ENCODE measurements around the gene LRRK1. TPM values are rescaled to one million over a fixed set of nuclear protein-coding genes. Genes with fewer than 3 reads are reported as not detected.

The LRRK1 gene
- total RNA-seq, 1 donor from 2014 or later: 6.6 TPM

GRCh38 chr15:100923902-100924301, 4.7 kb downstream of the LRRK1 start:
- TF ChIP-seq CTCF (IDR thresholded peaks at IDR 0.05; ENCODE audit: insufficient read depth, low read length, poor library complexity, severe bottlenecking): no peak
- no peak for DNase-seq (ENCODE audit: low read depth)
- H3K36me3 ChIP-seq (ENCODE audit: control insufficient read depth, insufficient read depth, low read length): no peaks in the 10 kb centered on the region
- H3K27me3 ChIP-seq (ENCODE audit: control insufficient read depth, insufficient read depth, low read length): no peaks in the 10 kb centered on the region
- H3K4me3 ChIP-seq (ENCODE audit: low read depth, low read length): no peak overlapping the region

GRCh38 chr15:100924436-100924835, 5.3 kb downstream of the LRRK1 start:
- no peak for TF ChIP-seq CTCF (IDR thresholded peaks at IDR 0.05; ENCODE audit: insufficient read depth, low read length, poor library complexity, severe bottlenecking)

GRCh38 chr15:100925480-100925879, 6.3 kb downstream of the LRRK1 start:
- H3K27me3 ChIP-seq (ENCODE audit: control insufficient read depth, insufficient read depth, low read length): no peaks in the 10 kb centered on the region
- no peak for DNase-seq (ENCODE audit: low read depth)
- H3K4me3 ChIP-seq (ENCODE audit: low read depth, low read length): no peak overlapping the region
- TF ChIP-seq CTCF (IDR thresholded peaks at IDR 0.05; ENCODE audit: insufficient read depth, low read length, poor library complexity, severe bottlenecking): no peak
- no peaks in the 10 kb centered on the region for H3K36me3 ChIP-seq (ENCODE audit: control insufficient read depth, insufficient read depth, low read length)

More at GRCh38 chr15:100924436-100924835, 5.3 kb downstream of the LRRK1 start:
- DNase-seq (ENCODE audit: low read depth): no peak
- Histone ChIP-seq H3K36me3 (ENCODE audit: control insufficient read depth, insufficient read depth, low read length) (no peaks in the 10 kb centered on the region), H3K4me3 (ENCODE audit: low read depth, low read length) (no peak overlapping the region), H3K27me3 (ENCODE audit: control insufficient read depth, insufficient read depth, low read length) (no peaks in the 10 kb centered on the region)

- Histone ChIP-seq H3K36me3 (ENCODE audit: control insufficient read depth, insufficient read depth, low read length) (no peaks in the 10 kb centered on the region), H3K4me3 (ENCODE audit: low read depth, low read length) (no peak overlapping the region), H3K27me3 (ENCODE audit: control insufficient read depth, insufficient read depth, low read length) (no peaks in the 10 kb centered on the region)
- TF ChIP-seq CTCF (IDR thresholded peaks at IDR 0.05; ENCODE audit: insufficient read depth, low read length, poor library complexity, severe bottlenecking): peak; percentile 5
- DNase-seq (ENCODE audit: low read depth): no peak
Measured at GRCh38 chr15:100926258-100926657, 7.1 kb downstream of the LRRK1 start.

GRCh38 chr15:100926971-100927756, 8.0 kb downstream of the LRRK1 start:
- no peak for TF ChIP-seq CTCF (IDR thresholded peaks at IDR 0.05; ENCODE audit: insufficient read depth, low read length, poor library complexity, severe bottlenecking)
- no peaks in the 10 kb centered on the region for H3K36me3 ChIP-seq (ENCODE audit: control insufficient read depth, insufficient read depth, low read length)
- H3K4me3 ChIP-seq (ENCODE audit: low read depth, low read length): no peak overlapping the region
- H3K27me3 ChIP-seq (ENCODE audit: control insufficient read depth, insufficient read depth, low read length): no peaks in the 10 kb centered on the region
- DNase-seq (ENCODE audit: low read depth): no peak

All from kidney epithelial cell (primary cell).